GM12878 (cell line): Measurements from ENCODE around the gene GALK2. TPM values are rescaled to one million over a fixed set of nuclear protein-coding genes. Genes with fewer than 3 reads are reported as not detected.

Experiments used
- ATAC-seq: fragments of 200-7000 bp; cut with Tn5 transposase; 3 replicates; pipeline ENCODE4 v1.9.1; 2020; ENCODE audit warnings: mild to moderate bottlenecking, moderate library complexity
- BruUV-seq: library from RNA; stranded (reverse); fragments of 400-500 nt; replicated peaks from 2 replicates; lab custom pipeline; 2021; lab: Mats Ljungman, UMichigan
- CTCF ChIA-PET: fragments of 300-600 bp; sonication (Branson Sonifier 250); formaldehyde crosslinking; extraction: SDS; loops from one replicate; lab custom pipeline; 2021; ENCODE audit warnings: inconsistent platforms; lab: Yijun Ruan, JAX
- POLR2A ChIA-PET: fragments of 350-600 bp; formaldehyde crosslinking; extraction: SDS; loops from one replicate; lab custom pipeline; 2021; ENCODE audit warnings: inconsistent platforms; lab: Charles Lee
- RAD21 ChIA-PET: fragments of 300-600 bp; sonication (Branson Sonifier 250); formaldehyde crosslinking; loops from one replicate; lab custom pipeline; 2023; ENCODE audit warnings: antibody characterized with exemption; ENCODE audit not compliant: unreplicated experiment; lab: Charles Lee
- SMC1A ChIA-PET: fragments of 300-600 bp; sonication (Branson Sonifier 250); formaldehyde crosslinking; loops from one replicate; lab custom pipeline; 2023; ENCODE audit not compliant: unreplicated experiment, uncharacterized antibody; lab: Charles Lee
- DNase-seq: peaks from one replicate; pipeline ENCODE4 v3.0.0-alpha.2; 2011; ENCODE audit warnings: low read depth, low spot score
- FAIRE-seq: peaks from 3 replicates; lab custom pipeline; 2011; peaks lifted over from hg19 to GRCh38; lab: Jason Lieb, UNC
- H2AFZ ChIP-seq: 2 replicates; pipeline ENCODE4 v1.6.0; 2011; ENCODE audit warnings: low read depth, low read length, control low read depth; ENCODE audit not compliant: control insufficient read depth
- H3K27ac ChIP-seq: 2 replicates; pipeline ENCODE4 v1.5.1; 2011; ENCODE audit warnings: control low read depth; ENCODE audit not compliant: control insufficient read depth, insufficient read depth
- H3K27me3 ChIP-seq, 2 experiments: replicated peaks in 1 of 2; 2 replicates each; pipeline versions ENCODE4 v1.6.0 to v1.6.1; 2011; ENCODE audit warnings: low read length in 1 of 2; ENCODE audit not compliant: control insufficient read depth in 2 of 2, insufficient read depth in 2 of 2
- H3K36me3 ChIP-seq, 2 experiments: 2 replicates each; pipeline ENCODE4 v1.5.1; 2011; ENCODE audit warnings: low read length in 1 of 2; ENCODE audit not compliant: control insufficient read depth in 2 of 2, insufficient read depth in 2 of 2
- H3K4me1 ChIP-seq: 2 replicates; pipeline ENCODE4 v1.6.1; 2011; ENCODE audit warnings: mild to moderate bottlenecking, low read length, moderate library complexity, mixed read lengths; ENCODE audit not compliant: control insufficient read depth, insufficient read depth
- H3K4me2 ChIP-seq: 2 replicates; pipeline ENCODE4 v1.6.0; 2011; ENCODE audit warnings: control low read depth; ENCODE audit not compliant: control insufficient read depth, insufficient read depth
- H3K4me3 ChIP-seq: fragments of 200-600 bp; sonication (generic); 2 replicates; pipeline ENCODE4 v1.5.1; 2016
- H3K79me2 ChIP-seq: 2 replicates; pipeline ENCODE4 v1.6.0; 2011; ENCODE audit warnings: low read length; ENCODE audit not compliant: control insufficient read depth, insufficient read depth
- H3K9ac ChIP-seq: 2 replicates; pipeline ENCODE4 v1.8.0; 2011; ENCODE audit warnings: low read length, control low read depth, mixed read lengths; ENCODE audit not compliant: control insufficient read depth, insufficient read depth
- H3K9me3 ChIP-seq: replicated peaks from 3 replicates; pipeline ENCODE4 v1.5.1; 2011; ENCODE audit warnings: mild to moderate bottlenecking, low read length; ENCODE audit not compliant: control insufficient read depth, insufficient read depth
- H4K20me1 ChIP-seq: 2 replicates; pipeline ENCODE4 v1.6.0; 2011; ENCODE audit not compliant: control insufficient read depth, insufficient read depth
- BRCA1 ChIP-seq: IDR thresholded peaks from 2 replicates; pipeline ENCODE4 v1.6.1; 2011; ENCODE audit warnings: low read depth, low read length, improper control_type of control experiment
- EGR1 ChIP-seq, 2 experiments: IDR thresholded peaks; 1 replicate in 1 of 2; 2 replicates in 1 of 2; pipeline ENCODE4 v1.6.1; 2011 to 2012; ENCODE audit warnings: low read depth in 2 of 2, low read length in 2 of 2, borderline replicate concordance in 1 of 2, mild to moderate bottlenecking in 1 of 2, moderate library complexity in 1 of 2
- EZH2 ChIP-seq: IDR thresholded peaks from 2 replicates; pipeline ENCODE4 v1.6.1; 2012; ENCODE audit warnings: low read depth, mild to moderate bottlenecking, control low read depth, inconsistent platforms, low read length, borderline replicate concordance; ENCODE audit not compliant: control insufficient read depth
- HDAC2 ChIP-seq: fragments of 200-600 bp; sonication (generic); IDR thresholded peaks from 2 replicates; pipeline ENCODE4 v1.6.1; 2017
- NFYB ChIP-seq: IDR thresholded peaks from 2 replicates; pipeline ENCODE4 v1.6.1; 2011; ENCODE audit warnings: low read depth, mild to moderate bottlenecking, low read length, improper control_type of control experiment, moderate library complexity; ENCODE audit not compliant: insufficient read depth
- NR2C1 ChIP-seq: fragments of 450-650 bp; IDR thresholded peaks from 2 replicates; pipeline ENCODE4 v1.6.1; 2017; ENCODE audit warnings: antibody characterized with exemption, mild to moderate bottlenecking, moderate library complexity
- POU2F2 ChIP-seq: IDR thresholded peaks from 3 replicates; pipeline ENCODE4 v1.6.1; 2011; ENCODE audit warnings: low read depth, mild to moderate bottlenecking, low read length, borderline replicate concordance
- RBBP5 ChIP-seq: fragments of 200-600 bp; sonication (generic); conservative IDR thresholded peaks from 2 replicates; pipeline ENCODE4 v1.6.1; 2016
- SP1 ChIP-seq: IDR thresholded peaks from one replicate; pipeline ENCODE4 v1.6.1; 2011; ENCODE audit warnings: low read depth, low read length
- YY1 ChIP-seq: IDR thresholded peaks from 2 replicates; pipeline ENCODE4 v1.6.1; 2011; ENCODE audit warnings: low read depth, mild to moderate bottlenecking, low read length
- ZNF217 ChIP-seq: fragments of 450-650 bp; IDR thresholded peaks from 2 replicates; pipeline ENCODE4 v1.6.1; 2017; ENCODE audit warnings: antibody characterized with exemption, mild to moderate bottlenecking
- in situ Hi-C: fragments of 300-500 bp; cut with MboI; formaldehyde crosslinking; loops from 9 replicates; pipeline ENCODE4 v1.14.3; 2018; ENCODE audit warnings: mixed read lengths
- intact Hi-C: fragments of 100-400 bp; cut with micrococcal nuclease; formaldehyde crosslinking; loops from one replicate; pipeline ENCODE4 v1.14.2; 2022; ENCODE audit not compliant: unreplicated experiment
- polyA plus RNA-seq, 11 experiments: library from polyadenylated mRNA; depleted of rRNA in 4 of 11; unstranded in 6 of 11; stranded (reverse) in 5 of 11; fragments of >200 nt; fragmentation: Nextera tagmentation in 4 of 11; fragmentation: Illumina TruSeq in 1 of 11; extraction: Ambion mirVana in 4 of 11; extraction: Trizol in 1 of 11; gene quantifications; 1 replicate in 1 of 11; 2 replicates in 10 of 11; pipeline versions ENCODE4 v1.2.1 to v1.2.3, GENCODE V29; 2011 to 2016; ENCODE audit warnings: inconsistent platforms in 2 of 11, missing spikeins in 2 of 11, low read depth in 1 of 11
- total RNA-seq, 4 experiments: library from RNA; depleted of rRNA in 3 of 4; stranded (reverse); fragments of >200 nt in 3 of 4; fragmentation: Illumina TruSeq in 1 of 4; extraction: Trizol in 1 of 4; gene quantifications; 2 replicates each; pipeline versions ENCODE4 v1.2.1 to v1.2.3, GENCODE V29; 2013 to 2021
- TF ChIP-seq, protein P1 (sequence below): IDR thresholded peaks from 2 replicates; pipeline ENCODE4 v1.6.1; 2011; ENCODE audit warnings: low read depth, low read length, improper control_type of control experiment, borderline replicate concordance

Gene GALK2
- total and polyA plus RNA-seq, 10 of the 15 experiments (the other 5 are each of a cell fraction or from before 2014, with no cell fraction given): 11.9 to 26.7 (median 15.4) TPM

DNA sequence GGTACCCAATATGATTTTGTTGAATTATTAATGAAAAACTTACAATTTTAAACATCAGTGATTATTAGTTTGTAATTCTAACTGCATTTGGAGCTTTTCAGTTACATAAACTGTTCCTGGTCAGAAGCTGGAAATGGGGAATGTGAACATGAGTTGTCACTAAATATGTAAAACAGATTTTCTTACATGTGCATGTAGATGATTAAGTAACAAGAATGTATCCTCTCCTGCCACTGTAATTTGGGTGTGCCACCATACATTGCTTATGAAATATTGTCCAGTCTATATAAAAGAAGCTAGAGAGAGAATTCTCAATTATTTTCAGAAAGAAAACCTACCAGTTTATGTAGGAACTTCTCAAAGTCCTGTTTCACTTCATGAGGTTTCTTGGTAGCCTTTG lies 161.4 kb downstream of the GALK2 start:
- Histone ChIP-seq H3K9me3 (no peaks in the 10 kb centered on the region), H3K27me3 (no peaks in the 10 kb centered on the region), H3K36me3 (no peaks in the 10 kb centered on the region), H2AFZ (no peak overlapping the region), H3K4me1 (no peaks in the 10 kb centered on the region), H3K79me2 (no peaks in the 10 kb centered on the region), H4K20me1 (no peaks in the 10 kb centered on the region), H3K4me2 (no peak overlapping the region), H3K27ac (no peak overlapping the region), H3K4me3 (no peak overlapping the region), H3K9ac (no peak overlapping the region)
- FAIRE-seq (no peak), DNase-seq (no peak), ATAC-seq (no peak)
- TF ChIP-seq RBBP5 (no peak), ZNF217 (no peak), EZH2 (no peak), BRCA1 (no peak), SP1 (no peak), YY1 (no peak), HDAC2 (no peak), NR2C1 (no peak), POU2F2 (no peak), NFYB (no peak), EGR1 (IDR thresholded peaks at IDR 0.05; ENCODE audit: borderline replicate concordance in 1 of 2, low read depth in 2 of 2, low read length in 2 of 2) (no peak)
- TF ChIP-seq, protein P1, sequence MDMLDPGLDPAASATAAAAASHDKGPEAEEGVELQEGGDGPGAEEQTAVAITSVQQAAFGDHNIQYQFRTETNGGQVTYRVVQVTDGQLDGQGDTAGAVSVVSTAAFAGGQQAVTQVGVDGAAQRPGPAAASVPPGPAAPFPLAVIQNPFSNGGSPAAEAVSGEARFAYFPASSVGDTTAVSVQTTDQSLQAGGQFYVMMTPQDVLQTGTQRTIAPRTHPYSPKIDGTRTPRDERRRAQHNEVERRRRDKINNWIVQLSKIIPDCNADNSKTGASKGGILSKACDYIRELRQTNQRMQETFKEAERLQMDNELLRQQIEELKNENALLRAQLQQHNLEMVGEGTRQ: no peak
- POLR2A ChIA-PET: no interaction called here
- CTCF ChIA-PET: interaction anchor here (0.6 kb wide), 1 partner anchor 152 kb away, joined by 3 read pairs; no protein-coding TSS in a partner anchor
- RAD21 ChIA-PET: no interaction called here
- intact Hi-C loops (no loop called here), in situ Hi-C loops (no loop called here)
- no TSS peak for BruUV-seq
- SMC1A ChIA-PET: no interaction called here
